BLaER1 treated with 17β-estradiol and CSF1 and Interleukin-3, amounts not matched to agents 10 nM and 100 nM (cell line): ENCODE measurements around the gene CHST9.

Experiments
- H3K27ac ChIP-seq, 11 experiments: shearing (Covaris generic); formaldehyde crosslinking; 2 replicates each; pipeline ENCODE4 v1.8.1; 2022
- H3K27me3 ChIP-seq, 11 experiments: shearing (Covaris generic); formaldehyde crosslinking; 2 replicates each; pipeline ENCODE4 v1.8.1; 2022
- H3K36me3 ChIP-seq, 11 experiments: shearing (Covaris generic); formaldehyde crosslinking; 2 replicates each; pipeline ENCODE4 v1.8.1; 2022
- H3K4me1 ChIP-seq, 10 experiments: shearing (Covaris generic); formaldehyde crosslinking; 2 replicates each; pipeline ENCODE4 v1.8.1; 2022
- H3K4me2 ChIP-seq, 11 experiments: shearing (Covaris generic); formaldehyde crosslinking; 2 replicates each; pipeline ENCODE4 v1.8.1; 2022
- H3K4me3 ChIP-seq, 10 experiments: shearing (Covaris generic); formaldehyde crosslinking; 2 replicates each; pipeline ENCODE4 v1.8.1; 2022
- H3K9ac ChIP-seq, 11 experiments: shearing (Covaris generic); formaldehyde crosslinking; 2 replicates each; pipeline ENCODE4 v1.8.1; 2022
- H3K9me3 ChIP-seq, 11 experiments: shearing (Covaris generic); formaldehyde crosslinking; replicated peaks in 1 of 11; 2 replicates each; pipeline ENCODE4 v1.8.1; 2022
- H4K20me1 ChIP-seq, 11 experiments: shearing (Covaris generic); formaldehyde crosslinking; 2 replicates each; pipeline ENCODE4 v1.8.1; 2022
- Cebpa-rat ChIP-seq, 11 experiments: shearing (Covaris generic); IDR thresholded peaks; 2 replicates each; pipeline ENCODE4 v1.8.1; 2022

Gene CHST9

DNA sequence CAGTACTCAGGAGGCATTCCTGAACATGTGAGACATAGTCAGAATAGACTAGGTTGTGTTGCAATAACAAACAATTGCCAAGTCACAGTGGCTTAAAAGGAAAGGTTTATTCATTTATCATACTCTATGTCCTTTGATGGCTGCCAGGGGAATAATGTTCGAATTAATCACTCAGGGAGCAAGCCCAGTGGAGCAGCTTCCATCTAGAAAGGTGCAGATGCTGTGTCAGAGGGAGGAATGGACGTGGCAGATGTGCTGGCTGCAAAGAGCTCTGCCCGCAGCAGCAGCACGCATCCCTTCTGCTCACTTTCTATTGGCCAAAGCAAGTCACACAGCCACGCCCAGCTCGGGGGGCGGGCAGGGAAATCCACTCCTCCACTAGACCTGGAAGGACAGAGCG lies 213.7 kb downstream of the CHST9 start:
- no peaks in the 10 kb centered on the region; a peak in 1 of 22 replicates for H3K9me3 ChIP-seq
- H3K9ac ChIP-seq: no peak overlapping the region
- no peaks in the 10 kb centered on the region for H3K36me3 ChIP-seq
- no peak overlapping the region for H3K27ac ChIP-seq
- H4K20me1 ChIP-seq: no peaks in the 10 kb centered on the region
- H3K27me3 ChIP-seq: no peaks in the 10 kb centered on the region
- peaks cover 0 to 8% (median 5%) of the 10 kb centered on the region in 10 experiments; a peak in 17 of 20 replicates for H3K4me1 ChIP-seq
- no peak overlapping the region for H3K4me3 ChIP-seq
- no peak for TF ChIP-seq Cebpa-rat (IDR thresholded peaks at IDR 0.05)
- H3K4me2 ChIP-seq: no peak overlapping the region

DNA sequence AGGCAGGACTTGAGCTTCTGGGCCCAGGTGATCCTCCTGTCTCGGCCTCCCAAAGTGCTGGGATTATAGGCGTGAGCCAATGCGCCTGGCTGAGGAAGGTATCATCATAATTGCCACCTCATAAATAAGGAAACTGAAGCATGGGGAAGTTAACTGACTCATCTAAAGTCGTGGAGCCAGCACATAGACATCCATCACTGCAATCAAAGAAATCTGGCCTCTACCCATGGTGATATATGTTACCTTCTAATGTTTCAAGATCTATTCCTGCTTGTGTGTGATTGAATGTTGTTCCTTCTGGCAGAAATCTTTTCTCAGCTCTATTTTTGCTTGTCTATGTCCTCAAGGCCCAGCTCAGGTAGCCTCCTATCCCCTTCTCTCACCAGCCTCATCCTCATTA lies 214.5 kb downstream of the CHST9 start:
- no peaks in the 10 kb centered on the region; a peak in 1 of 22 replicates for H3K9me3 ChIP-seq
- H4K20me1 ChIP-seq: no peaks in the 10 kb centered on the region
- H3K9ac ChIP-seq: no peak overlapping the region
- no peak overlapping the region for H3K27ac ChIP-seq
- no peak for TF ChIP-seq Cebpa-rat (IDR thresholded peaks at IDR 0.05)
- no peak overlapping the region for H3K4me3 ChIP-seq
- H3K27me3 ChIP-seq: no peaks in the 10 kb centered on the region
- H3K4me2 ChIP-seq: no peak overlapping the region
- no peaks in the 10 kb centered on the region for H3K36me3 ChIP-seq
- H3K4me1 ChIP-seq: no peaks in the 10 kb centered on the region

DNA sequence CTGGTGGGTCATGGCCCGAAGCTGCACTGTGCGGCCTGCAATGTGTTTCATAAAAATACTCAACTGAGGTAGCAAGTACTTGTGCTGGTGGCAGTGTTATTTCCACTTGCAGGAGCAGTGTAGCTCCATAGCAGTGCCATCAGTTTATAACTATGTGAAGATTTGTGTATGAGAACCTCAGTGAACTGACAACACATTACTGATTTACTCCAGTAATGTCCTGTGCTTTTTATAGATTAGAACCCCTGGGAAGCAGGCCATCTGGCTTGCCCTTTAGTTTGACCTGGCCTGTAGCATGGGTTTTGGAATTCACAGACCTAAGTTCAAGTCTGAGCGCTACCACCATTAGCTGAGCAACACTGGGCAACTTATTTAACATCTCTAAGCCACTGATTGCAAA lies 219.9 kb downstream of the CHST9 start:
- Histone ChIP-seq H3K4me1 (peaks cover 0 to 7% (median 0%) of the 10 kb centered on the region in 10 experiments; a peak in 4 of 20 replicates), H3K27ac (no peak overlapping the region), H4K20me1 (no peaks in the 10 kb centered on the region), H3K4me2 (no peak overlapping the region), H3K36me3 (no peaks in the 10 kb centered on the region), H3K9me3 (no peaks in the 10 kb centered on the region), H3K9ac (no peak overlapping the region), H3K27me3 (no peaks in the 10 kb centered on the region), H3K4me3 (no peak overlapping the region)
- TF ChIP-seq Cebpa-rat (IDR thresholded peaks at IDR 0.05): no peak

DNA sequence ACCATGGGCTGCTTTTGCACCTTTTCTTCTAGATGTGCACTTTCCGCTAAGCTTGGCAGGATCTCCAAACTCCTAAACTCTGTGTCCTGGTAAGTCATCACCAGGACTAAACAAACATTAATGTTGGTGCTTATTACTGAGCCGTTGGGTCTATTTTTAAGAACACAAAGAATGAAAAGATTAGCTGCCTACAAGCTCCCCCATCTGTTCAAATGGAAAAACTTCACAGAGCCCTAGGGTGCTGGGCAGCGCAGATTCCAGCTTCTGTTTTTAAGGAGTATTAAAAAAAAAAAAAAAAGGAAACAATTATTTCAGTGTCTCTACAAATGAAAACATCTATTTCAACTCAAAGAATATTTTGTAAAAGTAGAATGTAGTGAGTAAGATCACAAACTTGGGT lies 221.8 kb downstream of the CHST9 start:
- no peak overlapping the region for H3K27ac ChIP-seq

DNA sequence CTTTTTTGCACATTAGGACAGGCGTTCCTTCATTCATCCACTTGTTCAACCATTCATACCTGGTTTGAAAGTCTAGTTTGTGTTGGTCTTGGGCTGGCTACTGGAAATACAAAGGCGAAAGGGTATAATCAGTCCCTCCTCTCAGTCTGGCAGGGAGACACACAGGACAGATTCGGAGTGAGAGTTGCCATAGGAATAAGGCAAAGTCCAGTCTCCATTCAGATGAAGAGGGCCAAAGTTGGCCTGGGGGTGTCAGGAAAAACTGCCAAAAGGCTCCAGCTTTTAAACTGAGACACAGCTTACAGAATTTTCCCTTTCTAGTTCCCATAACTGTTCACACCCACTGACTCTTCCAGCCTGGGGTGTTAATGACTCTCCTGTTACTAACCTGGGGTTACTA lies 223.3 kb downstream of the CHST9 start:
- no peak overlapping the region for H3K4me3 ChIP-seq
- no peaks in the 10 kb centered on the region for H4K20me1 ChIP-seq
- peaks cover 4 to 15% (median 6%) of the 10 kb centered on the region in 10 experiments; a peak in 19 of 20 replicates for H3K4me1 ChIP-seq
- no peak overlapping the region for H3K9ac ChIP-seq
- no peak for TF ChIP-seq Cebpa-rat (IDR thresholded peaks at IDR 0.05)
- H3K27me3 ChIP-seq: no peaks in the 10 kb centered on the region
- H3K36me3 ChIP-seq: no peaks in the 10 kb centered on the region
- no peaks in the 10 kb centered on the region for H3K9me3 ChIP-seq
- no peak overlapping the region for H3K27ac ChIP-seq
- H3K4me2 ChIP-seq: no peak overlapping the region

More for the DNA sequence above, 221.8 kb downstream of the CHST9 start:
- no peaks in the 10 kb centered on the region for H3K9me3 ChIP-seq
- H3K36me3 ChIP-seq: no peaks in the 10 kb centered on the region
- no peak overlapping the region for H3K4me3 ChIP-seq
- no peaks in the 10 kb centered on the region for H3K27me3 ChIP-seq
- peaks cover 0 to 7% (median 0%) of the 10 kb centered on the region in 10 experiments; a peak in 4 of 20 replicates for H3K4me1 ChIP-seq
- no peak overlapping the region for H3K4me2 ChIP-seq
- no peaks in the 10 kb centered on the region for H4K20me1 ChIP-seq
- H3K9ac ChIP-seq: no peak overlapping the region
- TF ChIP-seq Cebpa-rat (IDR thresholded peaks at IDR 0.05): no peak

DNA sequence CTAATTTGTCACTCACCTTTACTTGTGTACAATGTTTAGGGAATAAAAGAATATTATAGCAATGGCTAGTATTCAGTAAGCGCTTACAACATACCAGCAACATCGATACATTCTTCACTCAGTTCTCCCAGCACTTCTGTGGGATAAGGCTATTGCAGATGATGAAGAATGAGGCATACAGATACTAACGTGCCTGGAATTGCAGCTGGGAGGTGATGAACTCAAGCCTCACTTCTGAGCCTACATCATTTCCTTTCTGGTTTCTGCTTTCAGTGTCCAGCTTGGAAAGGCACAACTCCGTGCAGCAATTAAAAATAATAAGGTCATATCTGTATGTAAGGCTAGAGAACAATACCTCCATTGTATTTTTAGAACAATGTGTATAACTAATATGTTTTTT lies 224.2 kb downstream of the CHST9 start:
- Histone ChIP-seq H3K36me3 (no peaks in the 10 kb centered on the region), H4K20me1 (no peaks in the 10 kb centered on the region), H3K4me3 (no peak overlapping the region), H3K9me3 (no peaks in the 10 kb centered on the region), H3K27me3 (no peaks in the 10 kb centered on the region), H3K4me1 (peaks cover 6 to 21% (median 11%) of the 10 kb centered on the region in 10 experiments; a peak in 19 of 20 replicates), H3K27ac (no peak overlapping the region), H3K9ac (no peak overlapping the region), H3K4me2 (no peak overlapping the region)
- no peak for TF ChIP-seq Cebpa-rat (IDR thresholded peaks at IDR 0.05)

DNA sequence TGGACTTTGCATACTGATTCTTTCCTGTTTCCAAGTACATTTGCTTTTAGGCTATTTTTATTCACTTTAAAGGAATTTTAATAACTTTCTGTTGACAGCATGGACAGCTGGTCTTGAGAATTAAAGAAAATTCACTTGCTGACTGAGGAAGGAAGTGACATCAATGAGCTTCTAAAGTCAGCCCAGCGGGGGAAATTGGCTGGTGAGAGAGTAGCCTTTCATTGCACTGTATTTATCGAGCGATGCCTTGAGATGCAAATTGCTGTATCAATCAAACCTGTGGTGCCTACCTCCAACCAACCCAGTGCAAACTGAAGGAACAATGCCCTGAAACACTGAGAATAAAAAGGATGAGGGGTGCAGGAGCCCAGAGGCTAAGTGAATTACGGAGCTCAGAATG lies 228.2 kb downstream of the CHST9 start:
- H3K27ac ChIP-seq: no peak overlapping the region
- no peak for TF ChIP-seq Cebpa-rat (IDR thresholded peaks at IDR 0.05)
- H3K9ac ChIP-seq: no peak overlapping the region
- H3K4me3 ChIP-seq: no peak overlapping the region
- peaks cover 6 to 21% (median 11%) of the 10 kb centered on the region in 10 experiments; a peak in 19 of 20 replicates for H3K4me1 ChIP-seq
- H3K9me3 ChIP-seq: no peaks in the 10 kb centered on the region
- no peaks in the 10 kb centered on the region for H3K36me3 ChIP-seq
- H3K27me3 ChIP-seq: no peaks in the 10 kb centered on the region
- H4K20me1 ChIP-seq: no peaks in the 10 kb centered on the region
- peak overlapping the region; percentile 36 to 79 (median 55); a peak in 21 of 22 replicates for H3K4me2 ChIP-seq

DNA sequence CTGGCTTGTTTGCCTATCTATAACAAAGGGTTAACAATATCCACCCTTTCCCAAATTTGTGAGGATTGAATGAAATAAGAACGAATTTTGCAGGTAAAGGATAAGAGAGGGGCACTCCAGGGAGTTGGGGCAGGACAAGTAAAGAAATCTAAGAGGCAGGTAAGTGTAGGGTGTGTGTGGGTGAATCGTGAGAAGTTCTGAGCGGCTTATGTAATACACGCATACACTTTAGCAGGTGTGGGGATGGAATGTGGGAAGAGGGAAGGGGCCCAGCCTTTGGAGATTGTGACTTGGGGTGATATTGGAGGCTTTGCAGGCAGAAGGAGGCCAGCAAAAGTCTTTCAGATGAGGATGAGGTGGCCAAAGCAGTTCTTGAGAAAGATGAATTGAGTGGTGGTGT lies 236.4 kb downstream of the CHST9 start:
- no peak overlapping the region for H3K4me2 ChIP-seq
- H3K9ac ChIP-seq: no peak overlapping the region
- TF ChIP-seq Cebpa-rat (IDR thresholded peaks at IDR 0.05): no peak
- H3K4me1 ChIP-seq: peaks cover 0 to 8% (median 1%) of the 10 kb centered on the region in 10 experiments; a peak in 9 of 20 replicates
- peaks cover 0 to 3% (median 0%) of the 10 kb centered on the region in 11 experiments; a peak in 1 of 22 replicates for H3K9me3 ChIP-seq
- no peak overlapping the region for H3K4me3 ChIP-seq
- H3K27me3 ChIP-seq: no peaks in the 10 kb centered on the region
- H4K20me1 ChIP-seq: no peaks in the 10 kb centered on the region
- no peaks in the 10 kb centered on the region for H3K36me3 ChIP-seq
- H3K27ac ChIP-seq: no peak overlapping the region

DNA sequence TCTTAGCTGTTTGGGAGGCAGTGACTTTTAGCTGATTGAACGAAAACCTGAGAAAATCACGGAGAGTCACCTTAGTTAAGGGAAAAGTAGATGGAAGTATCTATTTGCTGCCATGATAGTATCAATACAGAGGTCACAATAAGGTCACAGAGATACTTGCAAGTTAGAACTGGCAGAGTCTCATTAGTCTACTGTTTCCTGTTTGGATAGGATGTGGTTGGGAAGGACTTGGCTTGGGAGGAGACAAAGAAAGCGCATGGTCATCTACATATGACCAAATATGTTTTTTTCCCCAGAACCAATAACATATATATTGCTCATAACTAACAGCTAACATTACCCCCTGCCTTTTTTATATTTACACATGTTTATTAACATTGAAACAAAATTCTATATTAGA lies 241.2 kb downstream of the CHST9 start:
- Histone ChIP-seq H3K4me2 (peak overlapping the region in 7 of 11 experiments; percentile 12 to 57 (median 30); a peak in 8 of 22 replicates), H3K27me3 (no peaks in the 10 kb centered on the region), H3K9ac (no peak overlapping the region), H4K20me1 (no peaks in the 10 kb centered on the region), H3K27ac (peak overlapping the region in 3 of 11 experiments; percentile 40 to 53 (median 51); a peak in 5 of 22 replicates), H3K4me3 (no peak overlapping the region), H3K36me3 (no peaks in the 10 kb centered on the region), H3K4me1 (peaks cover 0 to 11% (median 3%) of the 10 kb centered on the region in 10 experiments; a peak in 9 of 20 replicates), H3K9me3 (peaks cover 0 to 3% (median 0%) of the 10 kb centered on the region in 11 experiments; a peak in 1 of 22 replicates)
- TF ChIP-seq Cebpa-rat (IDR thresholded peaks at IDR 0.05): no peak

DNA sequence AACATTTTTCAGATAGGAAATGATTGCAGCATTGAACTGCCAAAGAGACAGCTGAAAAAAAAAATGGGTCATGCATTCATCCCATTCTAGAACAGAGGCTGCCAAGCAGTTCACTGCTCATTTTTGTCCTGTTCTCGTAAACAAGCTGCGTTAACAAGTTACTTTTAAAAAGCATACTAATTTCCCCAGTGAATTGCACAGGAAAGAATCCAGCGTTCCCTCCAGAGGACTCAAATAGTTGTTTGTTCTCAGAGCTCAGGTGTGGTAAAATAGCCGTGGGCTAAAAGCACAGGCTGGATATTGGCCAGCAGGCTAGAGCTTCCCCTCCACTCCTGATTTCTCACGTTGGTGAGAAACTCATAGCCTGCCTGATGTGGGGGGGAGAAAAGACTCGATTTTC lies 243.5 kb downstream of the CHST9 start:
- no peaks in the 10 kb centered on the region for H3K27me3 ChIP-seq
- no peaks in the 10 kb centered on the region for H3K9me3 ChIP-seq
- no peaks in the 10 kb centered on the region for H3K36me3 ChIP-seq
- H4K20me1 ChIP-seq: no peaks in the 10 kb centered on the region
- H3K9ac ChIP-seq: no peak overlapping the region
- no peak overlapping the region for H3K4me3 ChIP-seq
- no peak for TF ChIP-seq Cebpa-rat (IDR thresholded peaks at IDR 0.05)
- H3K27ac ChIP-seq: no peak overlapping the region
- H3K4me2 ChIP-seq: no peak overlapping the region
- peaks cover 0 to 11% (median 3%) of the 10 kb centered on the region in 10 experiments; a peak in 9 of 20 replicates for H3K4me1 ChIP-seq
